Measurements from ENCODE around the gene LMCD1.

The LMCD1 gene, protein sequence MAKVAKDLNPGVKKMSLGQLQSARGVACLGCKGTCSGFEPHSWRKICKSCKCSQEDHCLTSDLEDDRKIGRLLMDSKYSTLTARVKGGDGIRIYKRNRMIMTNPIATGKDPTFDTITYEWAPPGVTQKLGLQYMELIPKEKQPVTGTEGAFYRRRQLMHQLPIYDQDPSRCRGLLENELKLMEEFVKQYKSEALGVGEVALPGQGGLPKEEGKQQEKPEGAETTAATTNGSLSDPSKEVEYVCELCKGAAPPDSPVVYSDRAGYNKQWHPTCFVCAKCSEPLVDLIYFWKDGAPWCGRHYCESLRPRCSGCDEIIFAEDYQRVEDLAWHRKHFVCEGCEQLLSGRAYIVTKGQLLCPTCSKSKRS

DNA sequence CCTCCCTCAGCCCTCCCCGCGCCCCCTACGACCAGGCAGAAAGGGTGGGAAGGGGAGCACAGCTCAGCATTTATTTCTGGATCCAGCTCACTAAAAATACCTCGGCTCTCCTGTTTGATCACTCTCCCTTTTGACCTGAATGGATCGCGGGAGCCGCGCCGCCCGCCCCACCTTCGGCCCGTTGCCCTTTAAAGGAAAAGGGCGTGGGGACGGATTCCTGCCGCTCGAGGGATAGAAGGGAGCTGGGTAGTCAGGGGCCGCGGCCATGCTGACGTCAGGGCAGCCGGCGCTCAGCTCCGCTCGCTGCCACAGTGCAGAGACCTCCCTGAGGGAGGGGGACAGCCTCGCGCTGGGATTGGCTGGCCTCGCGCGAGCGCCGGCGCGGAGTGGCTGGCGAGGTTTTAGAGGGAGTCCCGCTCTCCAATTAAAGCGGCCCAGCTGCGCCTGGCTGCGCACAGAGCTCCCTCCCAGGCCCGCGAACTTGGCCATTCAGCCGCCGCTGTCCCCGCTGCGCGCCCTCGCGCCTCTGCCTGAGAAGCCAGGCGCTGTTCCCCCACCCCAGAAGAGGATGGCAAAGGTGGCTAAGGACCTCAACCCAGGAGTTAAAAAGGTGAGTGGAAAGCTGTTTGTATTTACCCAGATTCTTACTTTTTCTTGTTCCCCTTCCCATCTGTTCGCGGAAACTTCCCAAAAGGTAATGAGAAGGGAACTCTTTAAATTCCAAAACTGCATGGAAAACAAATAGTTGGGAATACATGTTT lies at the start of gene LMCD1:
TSS of gene LMCD1 (plus strand) at position 453 of the 761 bp plus-strand sequence. CDS start at position 569, 116 bp downstream.
- peak; percentile 89 for DNase-seq

DNA sequence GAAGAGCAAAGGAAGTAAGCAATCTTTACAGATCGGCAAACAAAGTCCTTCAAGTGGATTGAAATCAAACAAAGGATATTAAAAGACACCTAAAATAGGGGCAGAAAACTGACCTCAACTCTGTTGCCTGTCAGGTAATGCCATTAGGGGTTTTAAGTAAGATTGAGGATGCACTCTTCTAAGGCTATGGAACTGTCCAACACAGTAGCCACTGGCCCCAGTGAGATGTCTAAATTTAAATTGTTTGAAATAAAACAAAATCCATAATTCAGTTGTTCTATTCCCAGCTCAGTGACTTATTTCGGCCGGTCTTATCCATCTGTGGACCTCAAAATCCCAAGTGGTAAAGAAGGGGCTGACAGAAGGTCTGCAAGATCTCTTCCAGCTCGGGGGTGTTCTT lies 49.5 kb upstream of the LMCD1 start:
- DNase-seq, result no peak

DNA sequence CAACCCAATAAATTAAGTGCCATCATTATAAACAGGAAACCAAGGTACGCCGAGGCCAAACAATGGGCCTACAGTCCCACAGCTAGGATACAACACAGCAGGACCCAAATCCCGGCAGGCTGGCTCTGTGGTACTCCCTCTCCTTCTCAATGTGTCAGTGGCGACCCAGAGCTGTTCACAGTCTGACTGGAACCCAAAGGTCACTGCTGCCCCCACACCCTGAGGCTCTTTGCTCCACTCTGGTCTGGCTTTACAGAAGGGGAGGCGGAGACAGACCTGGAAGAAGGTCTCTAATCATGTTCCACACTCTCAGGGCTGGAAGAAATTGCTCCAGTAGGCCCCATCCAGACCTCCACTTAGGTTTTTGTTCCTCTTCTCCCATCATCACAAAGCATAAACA lies 48.5 kb upstream of the LMCD1 start:
- DNase-seq, result no peak

DNA sequence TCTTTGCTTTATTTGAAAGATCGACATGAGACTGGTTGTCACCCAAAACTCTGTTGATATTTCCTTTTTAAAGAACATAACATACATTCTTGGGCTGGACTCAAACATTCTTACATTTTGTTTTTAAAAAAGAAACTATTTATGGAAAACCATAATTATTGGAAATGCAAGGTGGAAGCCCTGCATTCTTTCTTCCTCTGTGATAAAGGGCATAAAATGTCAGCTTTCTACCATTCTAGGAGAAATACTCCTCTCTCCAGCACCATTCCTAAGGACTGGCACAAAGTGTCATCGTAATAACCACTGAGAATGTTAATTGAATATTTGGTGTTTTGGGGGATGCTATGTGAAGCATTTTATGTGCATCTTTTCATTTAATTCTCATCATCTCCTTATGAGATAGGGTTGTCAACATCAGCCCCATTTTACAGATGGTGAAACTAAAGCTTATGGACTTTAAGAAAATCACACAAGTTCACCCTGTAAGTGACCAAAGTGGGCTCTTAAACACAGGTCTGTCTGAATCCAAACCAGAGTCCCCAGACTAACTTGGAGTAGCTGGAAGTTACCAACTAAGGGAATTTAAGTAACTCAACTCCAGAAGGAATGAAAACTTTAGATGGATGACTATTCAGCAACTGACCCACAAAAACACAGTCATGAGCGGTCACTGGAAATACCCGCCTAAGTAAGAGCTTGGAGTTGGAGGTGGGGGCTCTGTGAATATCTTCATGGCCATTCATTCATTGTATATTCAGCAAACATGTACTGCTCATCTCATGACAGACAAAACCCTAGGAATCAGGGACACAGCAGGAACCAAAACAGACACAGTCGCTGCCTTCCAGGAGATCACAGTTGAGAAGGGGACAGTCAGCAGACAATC lies 45.9 kb upstream of the LMCD1 start:
- DNase-seq, result no peak

DNA sequence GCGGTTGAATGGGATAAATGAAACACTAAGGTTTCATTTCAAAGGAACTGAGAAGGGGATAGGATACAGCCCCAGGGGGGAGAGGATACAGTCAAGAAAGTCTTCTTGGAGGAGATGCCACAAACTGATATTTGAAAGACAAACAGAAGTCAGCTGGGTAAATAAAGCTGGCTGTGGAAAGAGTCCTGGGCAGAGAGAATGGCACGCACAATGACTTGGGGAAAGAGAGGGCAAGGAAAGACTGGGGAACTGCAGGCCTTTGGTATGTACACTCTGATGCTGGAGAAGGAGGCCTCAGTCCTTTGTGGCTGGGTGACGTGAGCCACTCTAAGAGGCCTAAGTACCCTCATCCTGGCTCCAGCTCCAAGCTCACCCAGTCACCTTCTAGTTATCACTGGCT lies 45.2 kb upstream of the LMCD1 start:
- no peak for DNase-seq

DNA sequence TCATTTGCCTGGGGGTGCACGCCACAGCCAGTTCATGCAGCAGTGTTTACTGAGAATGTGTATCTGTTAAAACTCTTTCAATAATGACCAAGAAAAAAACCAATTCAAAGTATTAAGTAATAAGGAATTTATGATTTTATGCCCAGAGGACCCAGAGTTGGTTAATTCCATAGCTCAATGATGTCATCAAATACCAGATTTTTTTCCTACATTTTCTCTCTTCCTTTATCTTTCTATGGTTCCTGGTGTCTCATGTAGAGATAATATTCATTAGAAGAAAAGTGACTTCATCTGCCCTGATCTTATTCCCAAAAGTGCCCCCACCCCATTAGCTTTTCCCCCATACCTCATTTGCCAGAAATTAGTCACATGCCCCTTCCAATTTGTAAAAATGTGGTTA lies 44.6 kb upstream of the LMCD1 start:
- no peak for DNase-seq

DNA sequence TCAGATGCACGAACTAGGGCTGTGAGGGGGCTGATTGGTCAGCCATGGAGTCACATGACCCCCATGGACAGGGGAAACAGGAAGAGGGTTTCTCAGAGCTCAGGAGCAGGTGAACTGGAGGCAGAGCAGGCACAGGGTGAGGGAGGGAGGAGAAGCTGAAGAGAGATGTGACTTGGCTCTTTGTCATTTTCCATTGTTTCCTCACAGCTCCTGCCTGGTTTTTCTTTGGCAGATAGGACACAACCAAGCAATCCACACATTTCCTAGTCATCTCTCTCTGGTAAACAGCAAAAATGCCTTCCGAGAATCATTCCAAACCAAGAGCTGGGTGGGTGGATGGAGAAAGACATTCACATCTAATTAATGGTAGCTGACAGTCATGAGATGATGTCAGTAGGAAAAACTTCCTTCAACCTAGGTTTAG lies 43.4 kb upstream of the LMCD1 start:
- no peak for DNase-seq

DNA sequence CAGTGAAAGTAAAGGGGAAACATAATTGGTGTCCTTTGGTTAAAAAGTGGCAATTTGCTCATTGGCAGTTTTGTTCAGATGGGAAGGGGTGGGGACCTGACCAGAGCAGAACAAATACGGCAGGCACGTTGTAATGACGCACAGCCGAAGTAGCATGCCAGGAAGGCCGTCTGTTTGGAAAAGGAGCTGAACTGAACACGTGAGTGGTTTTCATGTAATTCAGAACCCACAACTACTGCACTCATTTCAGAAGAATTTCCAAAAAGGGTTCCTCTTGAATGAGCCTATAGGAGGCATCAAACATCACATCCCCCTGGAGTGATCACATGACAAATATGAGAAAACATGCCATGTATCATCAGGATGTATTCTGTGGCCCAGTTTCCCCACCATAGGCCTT lies 42.9 kb upstream of the LMCD1 start:
- DNase-seq, result no peak

DNA sequence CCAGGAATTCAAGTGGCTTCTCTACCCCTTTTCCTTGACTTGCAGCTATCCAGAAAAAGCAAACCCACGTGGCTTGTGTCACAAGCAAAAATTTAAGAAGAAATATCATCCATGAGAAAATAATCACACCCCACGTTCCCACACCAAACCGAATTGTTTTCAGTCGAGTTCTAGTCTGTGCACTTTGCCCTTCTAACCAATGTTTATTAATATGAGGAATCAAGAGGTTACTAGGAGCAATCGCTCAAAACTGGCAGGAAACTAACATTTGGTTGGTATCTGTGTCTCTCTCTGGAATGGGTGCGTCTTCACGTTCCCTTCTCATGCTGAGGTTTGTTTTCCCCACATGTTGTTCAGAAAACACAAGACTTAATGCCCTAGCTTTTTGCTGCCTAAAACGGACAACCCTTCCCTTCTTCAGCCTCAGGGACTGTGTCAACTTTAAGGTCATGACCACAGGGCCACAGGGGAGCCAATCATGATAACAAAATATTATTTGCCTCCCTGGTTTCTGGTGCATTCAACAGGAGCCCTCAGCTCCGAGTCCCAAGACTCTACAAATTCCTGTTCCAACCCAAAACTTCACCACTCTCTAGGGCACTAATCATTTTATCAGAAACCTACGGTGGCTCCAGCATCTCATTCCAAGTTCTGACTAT lies 41.4 kb upstream of the LMCD1 start:
- no peak for DNase-seq

DNA sequence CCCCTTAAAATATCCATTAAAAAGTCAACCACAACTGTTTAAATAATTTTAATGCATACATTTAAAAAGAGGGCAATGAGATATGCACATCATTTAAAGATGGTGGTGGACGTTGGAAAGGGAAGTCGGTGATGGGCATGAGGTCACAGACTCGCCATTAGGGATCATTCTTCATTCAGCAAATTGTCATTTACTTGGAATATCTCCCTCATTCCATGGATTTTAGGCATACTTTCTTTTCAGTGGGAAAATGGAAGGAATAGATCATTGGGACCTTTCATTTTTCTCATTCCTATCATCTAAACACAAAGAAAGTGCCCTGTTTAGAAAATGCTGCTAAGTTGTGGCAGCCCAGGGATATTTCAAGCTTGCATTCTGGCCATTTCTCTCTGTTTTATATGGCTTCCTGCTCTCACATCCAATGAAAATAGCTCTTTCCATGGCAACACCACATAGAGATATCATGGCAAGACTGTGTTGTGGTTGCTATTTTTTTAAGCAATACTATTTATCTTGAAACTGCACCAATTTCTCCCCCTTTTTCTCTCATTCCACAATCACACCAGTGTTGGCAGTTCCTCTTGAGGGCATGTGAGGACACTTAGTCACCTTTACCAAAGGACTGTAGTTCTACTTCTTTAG lies 40.7 kb upstream of the LMCD1 start:
- DNase-seq, result no peak

DNA sequence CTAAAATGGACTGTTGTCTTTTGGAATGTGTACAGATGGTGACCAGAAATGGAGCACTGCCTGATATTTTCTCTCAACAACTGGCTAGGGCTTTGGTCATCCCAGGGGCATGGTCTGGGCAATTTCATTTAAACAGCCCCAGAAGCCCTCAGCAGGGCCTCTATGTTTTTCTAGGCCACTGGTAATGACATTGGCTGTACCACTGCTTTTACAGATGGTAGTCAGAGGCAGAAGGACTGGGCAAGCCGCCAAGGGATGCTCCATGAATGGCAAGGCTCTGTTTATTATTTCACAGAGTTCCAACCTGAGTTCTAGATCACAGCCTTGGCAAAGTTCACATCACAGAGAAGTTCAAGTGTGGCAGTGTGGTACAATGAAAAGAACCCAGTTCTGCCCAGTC lies 37.0 kb upstream of the LMCD1 start:
- no peak for DNase-seq

DNA sequence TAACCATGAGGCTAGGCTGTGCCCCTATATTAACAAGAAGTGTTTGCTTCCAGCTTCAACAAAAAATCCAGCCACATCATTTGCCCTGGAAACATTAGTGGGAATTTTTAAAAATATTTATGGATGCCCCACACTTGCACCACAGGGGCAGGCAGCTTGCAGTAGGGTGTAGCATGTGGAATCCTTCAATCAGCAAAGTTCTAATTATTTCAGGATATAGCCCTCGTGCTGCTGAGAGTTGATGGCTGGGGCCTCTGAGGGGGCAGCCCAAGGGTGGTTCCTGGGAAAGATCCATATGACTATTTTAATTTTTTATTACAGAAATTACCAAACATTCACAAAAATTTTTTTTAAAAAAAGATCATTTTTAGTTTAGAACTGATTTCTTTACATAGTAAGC lies 35.1 kb upstream of the LMCD1 start:
- DNase-seq, result no peak

DNA sequence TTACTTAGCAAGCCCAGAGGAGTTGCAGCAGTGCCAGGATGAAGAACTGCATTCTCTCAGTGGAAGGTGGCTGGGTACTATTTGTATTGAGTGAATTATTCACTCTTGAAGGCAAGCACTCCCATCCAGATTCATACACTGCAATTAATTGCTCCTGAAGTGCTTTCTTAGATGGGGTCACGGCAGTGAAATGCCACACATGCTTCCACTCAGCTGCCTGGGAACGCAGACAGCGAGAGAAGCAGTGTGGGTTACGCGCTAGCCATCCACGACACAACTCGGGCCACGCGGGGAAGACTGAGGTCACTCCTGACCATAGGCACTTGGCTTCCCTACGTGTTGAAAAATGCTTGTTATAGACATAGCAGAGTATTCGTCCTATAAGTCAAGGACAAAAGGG lies 30.8 kb upstream of the LMCD1 start:
- no peak for DNase-seq

DNA sequence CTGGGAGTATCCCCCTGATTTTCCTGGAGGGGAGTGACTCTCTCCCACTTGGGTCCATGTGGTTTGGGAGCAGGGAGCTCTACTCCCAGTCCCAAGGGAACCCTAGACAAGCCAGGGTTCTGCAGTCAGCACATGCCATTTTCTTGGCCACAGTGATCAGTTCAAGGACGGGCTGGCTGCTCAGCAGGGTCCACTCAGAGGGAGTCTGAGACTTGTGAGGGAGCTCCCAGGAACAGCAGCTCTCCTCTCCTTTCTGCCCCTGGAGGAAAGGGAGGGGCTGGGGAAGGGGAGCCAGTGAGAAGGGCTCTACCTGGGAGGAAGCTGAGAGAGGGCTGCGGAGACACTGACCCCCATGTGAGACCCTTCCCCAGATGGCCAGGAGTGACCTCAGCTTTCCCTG lies 29.1 kb upstream of the LMCD1 start:
- no peak for DNase-seq

DNA sequence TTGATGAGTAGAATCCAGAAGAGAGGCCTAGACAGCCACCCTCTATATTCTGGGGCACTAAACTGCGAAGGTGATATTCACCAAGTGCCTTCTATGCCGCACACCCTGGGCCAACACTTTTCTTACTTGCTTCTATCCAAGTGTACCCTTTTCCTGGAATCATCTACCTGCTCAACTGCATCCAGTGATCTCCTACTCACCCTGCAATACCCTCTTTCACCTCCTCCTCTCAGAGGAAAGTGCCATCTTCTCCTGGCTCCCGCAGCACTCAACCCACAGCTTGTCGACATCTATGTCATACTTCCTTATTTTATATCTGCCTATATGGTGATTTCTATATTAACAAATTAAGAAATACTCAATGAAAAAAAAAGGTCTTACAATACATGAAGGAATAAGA lies 28.6 kb upstream of the LMCD1 start:
- DNase-seq, result no peak

DNA sequence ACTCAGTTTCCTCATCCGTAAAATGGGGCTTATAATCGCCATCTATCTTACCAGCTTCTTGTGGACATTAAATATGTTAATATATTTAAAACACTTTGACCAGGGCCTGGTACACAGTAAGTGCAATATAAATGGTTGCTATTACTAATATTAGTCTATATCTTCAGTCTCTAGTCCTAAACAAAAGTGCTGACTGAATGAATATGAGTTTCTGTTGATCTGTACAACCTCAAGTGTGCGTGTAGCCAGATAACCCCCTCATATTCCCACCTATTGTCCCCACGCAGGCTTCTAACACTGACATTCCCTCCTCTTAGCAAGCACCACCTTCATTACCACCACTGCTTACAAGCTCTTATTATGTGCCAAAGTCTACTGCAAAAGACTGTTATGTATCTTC lies 27.6 kb upstream of the LMCD1 start:
- DNase-seq, result no peak

DNA sequence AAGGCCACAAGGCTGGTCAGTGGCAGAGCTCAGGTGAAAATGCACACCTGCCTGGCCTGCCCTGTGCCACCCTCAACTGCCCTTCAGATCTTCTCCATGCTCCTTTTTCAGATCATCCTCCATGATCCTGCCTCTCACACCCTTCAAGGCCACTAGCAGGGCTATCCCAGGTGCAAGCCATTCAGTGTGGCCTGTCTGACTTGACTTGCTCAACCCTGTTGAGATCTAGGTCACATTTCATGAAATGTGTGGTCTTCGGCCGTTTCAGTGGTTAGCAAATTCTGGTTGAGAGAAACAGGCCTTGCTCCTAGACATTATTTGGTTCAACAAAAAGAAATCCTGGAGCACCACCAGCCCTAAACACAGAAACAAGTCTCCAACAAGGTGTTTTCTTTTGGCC lies 26.6 kb upstream of the LMCD1 start:
- no peak for DNase-seq

DNA sequence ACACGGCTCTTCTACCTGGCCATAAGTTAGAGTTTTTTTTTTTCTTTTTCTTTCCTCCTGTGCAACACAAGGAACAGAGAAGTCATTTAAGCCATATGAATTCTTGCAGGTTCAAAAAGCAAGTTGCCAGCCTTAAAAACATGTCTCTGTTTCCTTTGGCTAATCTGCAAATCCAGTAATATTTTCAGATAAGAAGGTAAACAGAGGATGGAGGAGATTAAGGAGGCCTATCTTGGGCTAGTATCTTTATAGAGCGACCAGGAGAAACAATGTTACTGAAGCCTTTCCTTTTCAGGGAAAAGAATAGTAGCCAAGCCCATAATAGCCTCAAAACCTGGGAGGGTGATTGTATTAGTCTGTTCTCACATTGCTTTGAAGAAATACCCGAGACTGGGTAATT lies 20.9 kb upstream of the LMCD1 start:
- DNase-seq, result no peak

DNA sequence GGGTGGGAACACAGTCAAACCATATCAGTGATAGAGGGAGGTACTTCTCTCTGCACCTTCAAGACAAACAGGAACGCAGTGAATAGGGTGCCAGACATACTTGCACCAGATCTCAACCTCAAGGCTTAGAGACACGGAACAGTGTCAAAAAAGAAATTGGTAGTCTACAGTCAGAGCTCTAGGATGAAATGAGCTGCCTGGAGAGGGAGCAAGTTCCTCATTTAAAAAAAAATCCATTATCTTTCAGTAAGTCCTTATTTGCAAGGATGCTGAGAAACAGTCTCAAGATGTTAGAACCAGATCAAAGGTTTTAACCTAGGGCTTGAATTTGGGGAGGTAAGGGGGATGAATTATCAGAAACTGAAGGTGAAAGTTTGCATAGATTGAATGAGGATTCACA lies 20.2 kb upstream of the LMCD1 start:
- no peak for DNase-seq

DNA sequence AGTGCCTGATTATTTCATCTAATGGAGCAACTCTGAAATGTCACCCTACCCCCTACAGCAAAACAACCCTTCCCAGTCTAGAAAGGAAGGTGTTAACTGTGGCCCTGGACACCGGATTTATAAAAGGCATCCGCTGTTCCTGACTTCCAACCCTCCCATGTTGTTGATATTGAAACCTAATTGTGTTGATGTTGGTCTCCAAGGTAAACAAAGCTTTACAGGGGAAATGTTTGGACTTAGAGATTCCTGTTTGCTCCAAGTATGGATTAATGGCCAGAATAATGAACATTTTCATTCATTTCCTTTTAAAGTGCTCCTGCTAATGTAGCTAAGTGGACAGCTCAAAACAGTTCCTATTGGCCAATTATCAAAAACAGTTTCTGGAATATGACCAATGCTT lies 19.4 kb upstream of the LMCD1 start:
- DNase-seq, result no peak

DNA sequence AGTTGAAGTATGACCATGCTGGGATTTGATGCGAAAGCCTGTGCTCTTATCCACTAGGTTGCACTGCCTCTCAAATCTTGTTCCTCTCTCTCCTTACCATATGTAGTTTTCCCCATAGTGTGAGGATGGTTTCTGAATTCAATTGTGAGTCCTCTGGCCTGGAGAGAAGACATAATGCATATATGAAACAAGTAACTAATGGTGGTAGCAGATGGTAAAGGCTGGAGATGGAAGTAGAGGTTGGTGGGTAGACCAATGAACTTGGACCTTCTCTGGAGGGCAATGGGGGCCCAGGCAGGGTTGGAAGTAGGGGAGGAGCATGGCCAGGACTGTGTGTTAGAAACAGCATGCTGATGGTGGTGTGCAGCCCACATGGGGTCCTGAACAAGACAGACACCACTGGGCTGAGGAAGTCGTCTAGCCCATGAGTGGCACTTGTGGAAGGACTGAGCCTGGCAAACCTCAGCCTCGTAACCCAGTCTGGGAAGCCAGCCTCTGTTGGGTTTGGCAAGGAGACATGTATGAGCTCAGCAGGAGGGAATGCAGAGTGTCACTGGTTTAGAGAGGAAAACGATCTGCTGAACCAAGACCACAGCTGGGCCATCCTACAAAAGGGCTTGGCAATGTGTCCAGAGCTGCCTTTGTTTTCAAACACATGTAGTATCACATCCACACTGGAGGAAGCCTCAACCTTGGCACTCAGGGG lies 18.5 kb upstream of the LMCD1 start:
- DNase-seq, result no peak

Measured in cortex of kidney (tissue), 1 donor.